Measurements from ENCODE around the gene FAM118B. TPM values are rescaled to one million over a fixed set of nuclear protein-coding genes. Genes with fewer than 3 reads are reported as not detected.

The FAM118B gene
- total RNA-seq, result 26.5 and 29.6 TPM in 2 replicates
- 22.1 and 35.2 TPM in 2 replicates for polyA plus RNA-seq

GRCh38 chr11:126211236-126212088 lies at the start of gene FAM118B, which contains the start of gene RPUSD4:
Gene FAM118B (plus strand): TSS chr11:126211782. CDS start chr11:126235002, 23,220 bp downstream.
Gene RPUSD4 (minus strand): TSS chr11:126211650. CDS start chr11:126211638, 12 bp downstream.
- Histone ChIP-seq H3K27me3 (no peaks in the 10 kb centered on the region), H2AFZ (peak within 1 kb of the TSS; percentile 96), H3K4me1 (ENCODE audit: insufficient read depth) (peaks cover 7% of the 10 kb centered on the region), H3K9me3 (ENCODE audit: low read depth) (no peaks in the 10 kb centered on the region), H3K4me2 (peak within 1 kb of the TSS; percentile 96), H3K36me3 (replicated peaks; ENCODE audit: insufficient read depth, low read depth) (no peaks in the 10 kb centered on the region), H3K9me2 (replicated peaks; ENCODE audit: insufficient read depth) (no peaks in the 10 kb centered on the region), H3K79me2 (peaks cover 55% of the 10 kb centered on the region), H3K4me3 (peak within 1 kb of the TSS; percentile 94), H4K20me1 (ENCODE audit: insufficient read depth, poor library complexity, severe bottlenecking) (no peaks in the 10 kb centered on the region), H3K27ac (peak within 1 kb of the TSS; percentile 83)
- DNase-seq (ENCODE audit: low spot score), result peak; percentile 99
- under 1% methylated on average over 37 of the region's 62 CpGs for WGBS (ENCODE audit: low lambda C conversion rate, missing lambda C conversion rate)
- TF ChIP-seq EZH2phosphoT487 (IDR thresholded peaks at IDR 0.05; ENCODE audit: low read depth, severe bottlenecking, unreplicated experiment) (no peak), EZH2 (IDR thresholded peaks at IDR 0.05; ENCODE audit: borderline replicate concordance) (no peak)
- TF ChIP-seq, protein P1, sequence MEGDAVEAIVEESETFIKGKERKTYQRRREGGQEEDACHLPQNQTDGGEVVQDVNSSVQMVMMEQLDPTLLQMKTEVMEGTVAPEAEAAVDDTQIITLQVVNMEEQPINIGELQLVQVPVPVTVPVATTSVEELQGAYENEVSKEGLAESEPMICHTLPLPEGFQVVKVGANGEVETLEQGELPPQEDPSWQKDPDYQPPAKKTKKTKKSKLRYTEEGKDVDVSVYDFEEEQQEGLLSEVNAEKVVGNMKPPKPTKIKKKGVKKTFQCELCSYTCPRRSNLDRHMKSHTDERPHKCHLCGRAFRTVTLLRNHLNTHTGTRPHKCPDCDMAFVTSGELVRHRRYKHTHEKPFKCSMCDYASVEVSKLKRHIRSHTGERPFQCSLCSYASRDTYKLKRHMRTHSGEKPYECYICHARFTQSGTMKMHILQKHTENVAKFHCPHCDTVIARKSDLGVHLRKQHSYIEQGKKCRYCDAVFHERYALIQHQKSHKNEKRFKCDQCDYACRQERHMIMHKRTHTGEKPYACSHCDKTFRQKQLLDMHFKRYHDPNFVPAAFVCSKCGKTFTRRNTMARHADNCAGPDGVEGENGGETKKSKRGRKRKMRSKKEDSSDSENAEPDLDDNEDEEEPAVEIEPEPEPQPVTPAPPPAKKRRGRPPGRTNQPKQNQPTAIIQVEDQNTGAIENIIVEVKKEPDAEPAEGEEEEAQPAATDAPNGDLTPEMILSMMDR (IDR thresholded peaks at IDR 0.05; ENCODE audit: poor library complexity), result no peak

DNA sequence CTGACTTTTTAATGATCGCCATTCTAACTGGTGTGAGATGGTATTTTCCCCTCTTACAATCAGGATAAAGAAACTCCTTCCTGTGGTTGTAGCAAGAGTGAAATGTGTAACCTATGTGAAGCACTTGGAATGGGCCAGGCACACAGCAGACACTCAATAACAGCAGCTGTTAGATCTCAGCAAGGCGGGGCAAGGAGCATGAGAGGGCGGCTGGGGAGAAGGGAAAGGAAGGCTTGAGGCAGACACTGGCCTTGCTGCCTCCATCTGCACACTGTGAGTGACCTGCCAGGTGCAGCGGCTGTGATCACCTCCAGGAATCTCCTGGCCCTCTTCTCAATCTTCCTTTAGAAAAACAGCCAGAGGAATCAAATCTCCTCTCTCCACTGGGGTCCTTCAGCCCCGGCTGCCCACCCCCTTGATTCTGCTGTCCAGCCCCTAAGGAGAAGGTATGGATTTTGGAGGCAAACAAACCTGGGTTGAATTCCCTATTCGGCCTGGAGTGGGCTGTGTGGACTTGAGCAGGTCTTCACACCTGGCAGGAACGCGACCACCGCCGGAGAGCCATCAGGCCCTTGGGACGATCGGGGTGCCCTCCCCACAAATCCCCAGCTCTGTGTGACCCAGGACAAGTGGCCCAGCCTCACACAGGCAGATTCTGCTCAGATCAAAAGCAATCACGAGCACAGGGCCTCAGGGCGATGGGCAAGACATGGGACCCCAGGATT lies 49.1 kb upstream of the FAM118B start:
- Histone ChIP-seq H3K36me3 (replicated peaks; ENCODE audit: insufficient read depth, low read depth) (no peaks in the 10 kb centered on the region), H3K79me2 (no peaks in the 10 kb centered on the region), H4K20me1 (ENCODE audit: insufficient read depth, poor library complexity, severe bottlenecking) (no peaks in the 10 kb centered on the region), H3K27me3 (no peaks in the 10 kb centered on the region), H3K27ac (peak overlapping the region; percentile 85), H3K4me1 (ENCODE audit: insufficient read depth) (peaks cover 63% of the 10 kb centered on the region), H3K4me2 (peak overlapping the region; percentile 44), H2AFZ (no peak overlapping the region), H3K9me3 (ENCODE audit: low read depth) (no peaks in the 10 kb centered on the region), H3K9me2 (replicated peaks; ENCODE audit: insufficient read depth) (no peaks in the 10 kb centered on the region), H3K4me3 (no peak overlapping the region)
- TF ChIP-seq EZH2 (IDR thresholded peaks at IDR 0.05; ENCODE audit: borderline replicate concordance) (no peak), EZH2phosphoT487 (IDR thresholded peaks at IDR 0.05; ENCODE audit: low read depth, severe bottlenecking, unreplicated experiment) (no peak)
- TF ChIP-seq, protein P1 (IDR thresholded peaks at IDR 0.05; ENCODE audit: poor library complexity), result no peak
- 90% methylated on average over 14 of the region's 14 CpGs for WGBS (ENCODE audit: low lambda C conversion rate, missing lambda C conversion rate)
- DNase-seq (ENCODE audit: low spot score), result no peak

DNA sequence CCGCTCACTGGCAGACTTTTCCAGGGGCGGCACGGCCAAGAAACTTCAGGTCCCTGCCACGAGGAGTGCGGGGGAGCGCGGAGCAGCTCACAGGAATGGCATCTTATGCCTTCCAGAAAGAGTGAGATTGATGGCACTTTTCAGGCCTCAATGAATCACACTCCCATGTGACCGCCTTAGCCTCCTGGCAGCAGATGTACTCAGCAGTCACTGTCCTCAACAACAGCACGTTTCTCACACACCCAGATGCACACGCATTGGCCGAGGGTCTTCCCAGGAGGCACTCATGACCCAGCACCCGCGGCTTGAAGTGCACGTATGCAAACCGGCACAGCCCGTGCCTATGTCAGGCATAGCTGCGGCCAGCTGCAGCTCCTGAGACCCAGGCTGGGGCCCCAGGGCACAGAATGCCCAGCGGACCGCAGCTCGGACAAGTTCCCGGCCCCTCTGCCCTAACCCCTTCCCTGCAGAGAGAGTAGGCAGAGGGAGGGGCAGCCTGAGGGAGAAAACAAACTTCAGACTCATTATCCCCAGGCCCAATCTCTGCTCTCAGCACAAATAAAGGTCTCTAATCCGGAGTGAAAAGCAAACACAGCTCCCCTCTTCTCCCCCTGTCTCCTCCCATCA lies 48.4 kb upstream of the FAM118B start:
- no peaks in the 10 kb centered on the region for H4K20me1 ChIP-seq (ENCODE audit: insufficient read depth, poor library complexity, severe bottlenecking)
- H3K4me1 ChIP-seq (ENCODE audit: insufficient read depth), result peaks cover 56% of the 10 kb centered on the region
- H3K9me2 ChIP-seq (replicated peaks; ENCODE audit: insufficient read depth), result no peaks in the 10 kb centered on the region
- no peak overlapping the region for H3K4me3 ChIP-seq
- peak overlapping the region; percentile 26 for H2AFZ ChIP-seq
- H3K4me2 ChIP-seq, result peak overlapping the region; percentile 45
- H3K27me3 ChIP-seq, result no peaks in the 10 kb centered on the region
- peak; percentile 85 for DNase-seq (ENCODE audit: low spot score)
- TF ChIP-seq EZH2 (IDR thresholded peaks at IDR 0.05; ENCODE audit: borderline replicate concordance) (no peak), EZH2phosphoT487 (IDR thresholded peaks at IDR 0.05; ENCODE audit: low read depth, severe bottlenecking, unreplicated experiment) (no peak)
- TF ChIP-seq, protein P1 (IDR thresholded peaks at IDR 0.05; ENCODE audit: poor library complexity), result no peak
- 44% methylated on average over 22 of the region's 22 CpGs for WGBS (ENCODE audit: low lambda C conversion rate, missing lambda C conversion rate)
- no peaks in the 10 kb centered on the region for H3K9me3 ChIP-seq (ENCODE audit: low read depth)
- H3K36me3 ChIP-seq (replicated peaks; ENCODE audit: insufficient read depth, low read depth), result no peaks in the 10 kb centered on the region
- H3K27ac ChIP-seq, result peak overlapping the region; percentile 91
- H3K79me2 ChIP-seq, result no peaks in the 10 kb centered on the region
